IPS-11a (cell line): ENCODE measurements around the gene SPOP.
"Not testable (repeated sequence)": the region's sequence is repeated elsewhere in the genome, so short reads cannot be mapped to it uniquely, and the experiment has no call there.

Source experiments
- H3K4me3 ChIP-seq: one replicate; pipeline ENCODE4 v1.5.1; 2013; ENCODE audit warnings: low read depth, low read length, control low read depth

SPOP gene

DNA sequence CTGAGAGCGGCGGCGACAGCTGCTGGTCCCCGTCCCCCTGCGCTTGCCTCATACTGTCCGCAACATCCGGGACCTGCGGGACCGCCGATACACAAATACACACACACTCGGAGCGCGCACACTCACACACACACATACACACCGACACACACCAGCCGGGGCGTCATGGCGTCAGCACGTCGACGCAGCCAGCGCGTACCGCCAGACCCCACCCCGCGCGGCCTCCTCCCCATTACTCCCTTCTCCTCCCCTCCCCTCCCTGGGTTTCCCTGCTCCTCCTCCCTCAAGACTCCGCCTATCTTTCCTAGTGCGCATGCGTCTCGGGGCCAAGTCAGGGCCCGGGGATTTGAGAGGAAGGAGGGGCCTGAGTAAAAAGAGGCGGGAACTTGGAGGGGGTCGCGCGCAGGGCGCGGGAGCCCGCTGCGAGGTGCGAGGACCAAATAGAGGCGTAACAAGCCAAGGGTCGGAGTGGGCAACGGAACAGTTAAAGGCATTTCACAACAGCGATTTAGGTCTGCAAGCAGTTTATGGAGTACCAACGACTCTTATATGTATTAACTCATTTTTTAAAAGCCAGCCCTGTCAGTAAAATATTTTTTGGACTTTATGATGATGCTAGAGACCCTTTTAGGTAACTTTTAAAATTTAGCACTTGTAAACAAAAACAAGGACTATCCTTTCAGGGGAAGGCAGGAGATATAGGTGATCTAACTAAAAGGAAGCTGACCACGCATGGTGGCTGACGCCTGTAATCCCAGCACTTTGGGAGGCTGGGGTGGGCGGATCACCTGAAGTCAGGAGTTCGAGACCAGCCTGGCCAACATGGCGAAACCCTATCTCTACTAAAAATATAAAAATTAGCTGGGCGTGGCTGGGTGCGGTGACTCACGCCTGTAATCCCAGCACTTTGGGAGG lies at the start of gene SPOP:
TSS of gene SPOP (minus strand) at position 165 of the 915 bp plus-strand sequence. CDS start 55,287 bp downstream, outside the sequence.
- H3K4me3 ChIP-seq = peak within 1 kb of the TSS; percentile 35

DNA sequence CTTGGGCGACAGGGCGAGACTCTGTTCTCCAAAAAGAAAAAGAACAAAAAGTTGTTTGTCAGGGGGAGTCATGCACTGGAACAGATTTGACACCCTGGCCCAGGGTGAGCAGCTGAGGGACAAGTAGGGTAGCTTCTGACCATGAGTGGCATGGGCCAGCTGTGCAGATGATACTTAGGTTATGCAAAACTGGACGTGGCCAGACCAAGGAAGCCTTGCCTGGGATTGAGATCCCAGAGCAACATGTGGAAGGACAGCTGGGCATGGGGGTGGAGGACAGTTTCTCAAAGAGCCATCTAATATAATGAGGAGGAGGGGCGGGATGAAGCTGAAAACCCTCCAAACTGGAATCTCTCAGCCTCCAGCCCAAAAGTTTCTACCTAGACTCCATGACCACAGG lies 49.5 kb upstream of the SPOP start:
- no peak overlapping the region for H3K4me3 ChIP-seq

DNA sequence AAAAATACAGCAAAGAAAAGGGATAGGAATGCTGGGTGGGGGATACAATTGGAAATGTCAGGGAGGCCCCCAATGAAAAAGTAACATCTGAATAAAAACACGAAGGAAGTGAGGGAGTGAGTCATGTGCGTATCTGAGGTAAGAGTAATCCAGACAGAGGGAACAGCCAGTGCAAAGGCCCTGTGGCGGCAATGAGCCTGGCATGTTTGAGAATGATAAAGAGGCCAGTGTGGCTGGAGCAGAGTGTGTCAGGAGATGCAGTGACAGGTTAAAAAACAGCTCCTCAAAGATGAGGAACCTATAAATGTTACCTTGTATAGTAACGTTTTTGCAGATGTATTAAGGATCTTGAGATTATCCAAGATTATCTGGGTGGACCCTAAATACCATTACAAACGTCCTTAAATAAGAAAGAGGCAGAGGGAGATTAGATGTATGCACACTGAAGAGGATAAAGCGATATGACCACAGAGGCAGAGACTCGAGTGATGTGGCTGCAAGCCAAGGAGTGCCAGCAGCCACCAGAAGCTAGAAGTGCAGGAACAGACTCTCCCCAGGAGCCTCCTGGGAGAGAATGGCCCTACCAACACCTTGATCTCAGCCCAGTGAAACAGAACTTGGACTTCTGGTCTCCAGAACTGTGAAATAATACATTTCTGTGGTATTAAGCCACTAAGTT lies 47.7 kb upstream of the SPOP start:
- no peak overlapping the region for H3K4me3 ChIP-seq

DNA sequence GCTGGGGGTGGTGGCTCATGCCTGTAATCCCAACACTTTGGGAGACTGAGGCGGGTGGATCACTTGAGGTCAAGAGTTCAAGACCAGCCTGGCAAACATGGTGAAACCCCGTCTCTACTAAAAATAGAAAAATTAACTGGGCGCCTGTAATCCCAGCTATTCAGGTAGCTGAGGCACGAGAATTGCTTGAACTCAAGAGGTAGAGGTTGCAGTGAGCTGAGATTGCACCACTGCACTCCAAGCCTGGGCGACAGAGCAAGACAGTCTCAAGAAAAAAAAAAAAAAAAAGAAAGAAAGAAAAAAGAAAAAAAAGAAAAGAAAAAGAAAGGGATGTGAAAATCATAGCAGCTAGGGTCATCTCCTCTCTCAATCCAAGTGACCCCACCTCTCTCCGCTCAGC lies 46.7 kb upstream of the SPOP start:
- not testable (repeated sequence) for H3K4me3 ChIP-seq

DNA sequence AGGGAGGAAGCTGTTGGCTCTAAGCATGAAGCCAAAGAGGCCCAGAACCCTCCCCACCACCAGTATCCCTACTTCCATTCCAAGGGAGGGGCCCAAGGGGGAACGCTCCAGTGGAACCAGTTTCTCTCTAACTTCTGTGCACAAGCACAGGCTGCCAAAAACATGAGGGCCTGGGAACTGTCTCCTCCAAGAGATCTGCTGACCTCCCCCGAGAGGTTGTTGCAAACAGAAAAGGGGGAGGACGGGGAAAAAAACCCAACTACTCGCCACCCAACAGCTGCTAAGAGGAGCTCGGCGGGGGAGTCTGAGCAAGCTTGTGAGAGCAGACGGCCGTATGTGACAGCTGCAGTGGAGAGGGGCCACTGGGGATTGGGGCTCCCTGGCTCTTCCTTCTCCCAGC lies 45.5 kb upstream of the SPOP start:
- H3K4me3 ChIP-seq = no peak overlapping the region

DNA sequence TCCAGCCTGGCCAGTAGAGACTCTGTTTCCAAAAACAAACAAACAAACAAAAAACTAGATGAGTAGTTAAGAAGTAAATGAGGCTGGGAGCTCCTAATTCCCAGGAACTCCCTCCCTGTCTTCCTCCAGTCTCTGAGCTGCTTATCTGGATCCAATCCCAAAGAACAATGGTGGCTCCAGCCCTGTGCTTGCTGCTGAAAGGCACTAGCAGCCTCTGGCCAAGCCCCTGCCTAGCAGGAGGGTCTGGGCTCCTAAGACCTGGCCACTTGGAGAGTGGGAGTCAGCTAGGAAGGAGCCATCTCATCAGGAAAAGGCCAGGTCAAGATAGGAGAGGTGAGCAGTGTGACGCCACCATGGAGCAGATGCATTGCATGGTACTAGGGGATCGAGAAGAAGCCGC lies 44.2 kb upstream of the SPOP start:
- H3K4me3 ChIP-seq = no peak overlapping the region

DNA sequence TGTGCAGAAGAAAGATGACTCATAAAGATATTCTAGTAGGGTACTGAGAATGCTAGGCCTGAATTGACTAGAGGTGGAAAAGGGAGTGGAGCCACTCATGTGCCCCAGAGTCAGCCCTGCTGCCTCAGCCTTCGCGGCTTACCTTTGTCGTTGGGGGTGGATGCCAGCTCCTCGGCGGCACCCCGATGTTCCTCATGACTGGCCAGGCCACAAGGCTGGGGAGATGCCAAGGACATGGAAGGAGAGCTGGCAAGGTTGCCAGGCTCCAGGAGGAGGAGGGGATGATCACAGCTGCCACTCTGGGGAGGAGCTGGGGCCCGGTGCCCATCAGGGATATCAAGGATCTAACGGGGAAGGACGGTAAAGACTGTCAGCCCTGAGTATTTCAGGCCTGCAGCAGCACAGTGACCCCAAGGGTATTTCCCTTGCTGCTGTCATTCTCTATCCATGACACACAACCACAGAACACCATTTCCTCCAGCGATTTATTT lies 39.5 kb upstream of the SPOP start:
- H3K4me3 ChIP-seq = no peak overlapping the region

DNA sequence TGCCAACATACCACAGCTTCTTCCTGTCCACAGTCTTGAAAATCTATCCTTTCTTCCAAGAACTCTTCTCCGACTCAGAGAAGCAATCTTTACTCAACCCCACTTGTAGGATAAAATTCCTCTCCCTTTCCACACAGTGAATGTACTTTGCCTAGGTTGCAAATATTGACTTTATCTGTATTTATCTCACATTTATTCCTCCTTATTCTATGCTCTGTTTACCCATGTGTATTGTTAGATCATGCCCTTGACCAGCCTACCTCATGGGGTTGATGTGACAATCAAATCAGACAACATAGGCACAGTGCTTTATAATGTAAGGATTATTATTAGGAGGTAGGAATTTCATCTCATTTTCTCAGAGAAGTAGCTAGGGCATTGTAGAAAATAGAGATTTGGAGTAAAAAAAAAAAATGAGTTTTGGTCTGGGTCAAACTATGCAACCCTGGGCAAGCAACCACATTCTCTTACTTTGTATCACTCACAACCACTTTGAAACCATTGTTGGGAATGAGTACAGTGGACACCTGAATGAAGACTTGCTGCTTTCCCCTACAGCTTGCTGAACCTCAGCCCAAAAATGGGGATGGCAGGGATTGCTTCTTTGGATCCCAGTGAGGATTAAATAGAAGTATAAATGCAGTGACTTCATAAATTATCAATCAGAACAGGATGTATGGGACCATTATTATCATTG lies 38.9 kb upstream of the SPOP start:
- no peak overlapping the region for H3K4me3 ChIP-seq

DNA sequence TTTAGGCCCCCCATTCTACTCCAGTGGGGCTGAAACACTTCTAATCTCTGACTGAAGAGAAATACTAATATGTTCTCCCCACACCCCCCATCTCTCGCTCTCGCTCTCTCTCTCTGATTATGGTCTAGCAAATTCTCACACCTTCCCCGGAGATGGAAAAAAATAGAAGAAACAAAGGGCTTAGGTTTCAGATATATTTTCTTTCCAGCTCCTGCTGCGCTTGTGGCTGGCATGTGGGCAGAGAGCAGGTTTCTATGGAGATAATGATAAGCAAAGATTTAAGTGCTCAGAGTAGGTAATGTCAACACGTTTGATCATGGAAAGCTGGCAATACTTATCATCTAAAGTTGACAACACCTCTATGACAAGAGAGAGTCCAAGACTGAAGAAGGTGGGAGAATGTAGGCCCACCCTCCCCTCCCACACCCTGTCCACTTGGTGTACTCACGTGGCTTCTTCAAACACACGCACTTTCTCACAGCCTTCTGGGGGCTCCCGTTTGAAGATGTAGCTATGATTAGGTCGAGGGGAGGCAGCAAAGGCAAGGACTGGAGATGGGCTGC lies 37.9 kb upstream of the SPOP start:
- H3K4me3 ChIP-seq = no peak overlapping the region

DNA sequence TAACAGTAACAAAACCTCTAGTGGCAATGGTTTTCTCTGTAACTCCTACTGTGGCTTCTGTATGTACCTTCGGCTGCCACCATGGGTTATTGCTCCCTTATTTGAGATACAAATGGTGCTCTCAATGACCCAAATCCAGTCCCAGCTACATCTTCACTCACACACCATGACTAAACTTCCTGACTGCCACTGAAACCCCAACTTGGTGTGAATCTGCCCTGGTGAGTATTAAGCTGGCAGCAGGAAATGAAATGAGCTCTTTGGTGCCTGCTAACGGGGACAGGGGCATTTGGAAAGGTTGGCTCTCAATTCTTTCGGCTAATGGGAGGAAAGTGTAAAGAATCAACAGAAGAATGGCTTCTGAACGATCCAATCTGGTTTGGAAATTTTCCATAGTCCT lies 37.3 kb upstream of the SPOP start:
- H3K4me3 ChIP-seq = no peak overlapping the region

DNA sequence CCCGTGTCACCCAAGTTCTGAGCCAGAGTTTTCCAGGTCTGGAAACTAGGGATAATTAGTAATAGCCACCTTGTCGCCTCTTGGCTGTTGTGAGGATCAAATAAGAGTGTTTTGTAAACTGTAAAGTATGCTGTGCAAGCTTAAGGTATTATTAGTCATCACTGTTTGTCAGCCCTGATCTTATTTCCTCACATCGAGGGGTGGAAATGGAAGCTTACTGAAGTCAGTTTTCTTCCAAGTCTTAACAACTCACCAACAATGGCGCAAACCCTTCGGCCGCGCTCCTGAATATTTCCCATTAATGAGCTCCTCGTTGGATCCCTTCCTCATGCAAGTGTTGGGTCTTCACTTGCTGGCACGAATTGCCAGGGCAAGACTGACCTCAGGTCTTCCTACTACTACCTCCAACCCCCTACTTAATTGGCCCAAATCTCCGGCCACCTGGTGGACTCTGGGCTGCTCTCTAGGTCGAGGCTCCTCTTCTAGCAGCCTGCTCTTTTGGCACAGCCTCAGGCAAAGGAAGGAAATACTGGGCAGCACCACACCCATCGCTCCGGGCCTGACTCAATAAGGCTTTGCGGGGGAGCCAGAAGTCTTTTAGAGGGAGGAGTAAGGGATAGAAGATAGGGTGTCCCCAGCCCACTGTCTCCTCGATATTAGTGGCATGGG lies 30.8 kb upstream of the SPOP start:
- H3K4me3 ChIP-seq = no peak overlapping the region

DNA sequence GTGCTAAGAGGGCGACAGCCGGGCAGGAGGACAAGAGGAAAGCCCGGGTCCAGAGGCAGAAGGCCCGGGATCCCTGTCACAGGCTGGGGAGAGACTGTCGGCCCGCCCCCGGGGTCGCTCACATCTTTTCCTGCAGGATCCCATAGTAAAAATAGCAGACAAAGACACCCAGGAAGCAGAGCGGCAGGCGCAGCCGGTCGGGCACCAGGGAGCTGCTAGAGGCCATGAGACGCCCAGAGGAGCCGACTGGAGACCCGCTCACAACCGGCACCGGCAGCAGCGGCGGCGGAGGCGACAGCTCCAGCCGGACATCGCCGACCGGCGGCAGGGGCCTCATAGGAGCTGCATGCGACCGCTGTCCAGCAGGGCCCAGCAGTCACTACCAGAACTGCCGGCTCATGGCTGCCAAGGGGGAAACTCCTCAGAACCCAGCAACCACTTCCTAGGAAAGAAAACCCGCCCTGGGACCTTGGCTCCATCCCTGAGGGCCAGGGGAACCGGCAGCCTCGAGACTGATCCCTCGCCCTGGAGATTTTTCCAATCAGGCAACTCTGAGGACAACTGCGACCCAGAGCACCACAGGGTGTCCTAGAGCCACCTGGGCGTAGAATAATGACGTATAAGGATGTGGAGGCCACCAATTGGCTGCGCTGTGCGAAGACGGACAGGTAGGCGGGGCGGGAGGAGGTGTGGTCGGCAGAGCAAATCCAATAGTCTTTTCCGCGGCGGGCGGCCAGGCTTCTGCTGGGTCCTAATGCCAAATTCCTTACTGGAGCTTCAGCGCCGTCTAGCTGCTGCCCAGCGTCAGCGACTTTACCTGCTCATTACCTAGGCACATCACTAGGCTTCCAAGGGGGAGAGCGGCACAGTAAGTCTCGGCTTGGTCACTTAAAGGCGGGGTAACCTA lies 30.0 kb upstream of the SPOP start, which contains the start of gene SLC35B1:
TSS of gene SLC35B1 (minus strand) at position 357 of the 907 bp plus-strand sequence. CDS start at position 226, 131 bp downstream.
- peak within 1 kb of the TSS; percentile 92 for H3K4me3 ChIP-seq

DNA sequence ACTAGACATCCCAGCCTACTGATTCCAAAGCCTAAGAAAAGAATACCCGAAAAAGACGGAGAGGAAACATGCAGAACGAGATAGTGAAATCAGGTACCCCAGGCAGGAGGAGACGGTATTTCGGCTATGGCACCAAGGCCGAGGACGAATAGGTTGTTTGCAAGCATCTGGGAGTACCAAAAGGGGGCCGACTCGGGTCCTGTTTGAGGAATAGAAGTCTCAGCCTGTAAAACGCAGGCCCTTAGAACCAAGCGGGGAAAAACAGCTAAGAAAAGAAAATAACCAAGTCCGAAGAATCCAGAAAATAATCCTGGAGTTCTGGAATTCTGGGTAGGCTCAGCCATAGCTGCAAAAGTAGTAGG lies 29.3 kb upstream of the SPOP start:
- peak overlapping the region; percentile 92 for H3K4me3 ChIP-seq

DNA sequence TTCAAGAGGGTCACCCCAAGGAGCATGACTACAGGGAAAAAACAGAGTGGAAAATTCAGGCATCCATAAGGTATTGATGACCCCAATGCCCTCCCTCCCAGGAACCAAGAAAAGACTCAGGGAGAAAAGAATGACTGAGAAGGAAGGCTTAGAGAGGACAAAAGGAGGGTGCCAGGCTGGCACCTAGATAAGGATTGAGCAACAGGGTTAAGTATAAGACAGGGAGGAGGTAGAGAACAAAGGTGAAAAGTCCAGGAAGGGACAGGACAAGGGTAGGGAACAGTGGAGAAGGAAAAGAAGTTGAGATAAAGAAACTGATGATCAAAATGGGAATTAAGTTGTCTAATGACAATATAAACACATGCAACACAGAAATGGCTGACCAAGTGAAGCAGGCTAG lies 27.4 kb upstream of the SPOP start:
- H3K4me3 ChIP-seq = no peak overlapping the region

DNA sequence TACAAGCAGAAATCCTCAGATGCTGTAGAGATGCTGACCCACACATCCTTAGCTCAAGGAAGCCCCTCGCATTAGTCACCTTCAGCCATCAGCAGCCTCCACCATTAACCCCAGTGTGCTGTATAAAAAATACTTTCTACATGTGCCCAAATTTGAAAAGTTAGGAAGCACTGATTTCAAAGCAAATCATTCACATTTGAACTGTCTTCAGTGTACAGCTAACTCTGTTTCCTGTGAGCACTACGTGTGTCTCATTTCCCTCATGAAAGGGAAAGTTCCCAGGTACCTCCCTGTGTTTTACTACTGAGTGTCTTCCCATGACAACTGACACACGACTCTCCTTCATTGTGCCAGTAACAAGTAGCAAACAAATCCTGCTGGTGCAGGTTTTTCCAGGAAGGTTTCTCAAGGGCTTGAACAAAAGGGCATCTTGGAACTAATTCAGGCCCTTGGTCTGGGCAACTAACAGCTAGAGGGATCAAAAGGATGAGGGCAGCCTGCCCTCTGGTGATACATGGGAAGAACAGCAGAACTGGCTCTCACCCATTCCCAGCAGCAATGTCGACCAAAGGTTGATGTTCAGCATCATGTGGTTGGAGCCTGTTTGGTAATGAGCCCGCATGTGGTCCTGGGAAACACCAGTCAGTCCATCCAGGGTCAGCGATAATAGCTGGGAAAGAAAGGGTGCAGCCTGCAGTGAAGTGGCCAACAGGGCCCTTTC lies 25.8 kb upstream of the SPOP start:
- no peak overlapping the region for H3K4me3 ChIP-seq

DNA sequence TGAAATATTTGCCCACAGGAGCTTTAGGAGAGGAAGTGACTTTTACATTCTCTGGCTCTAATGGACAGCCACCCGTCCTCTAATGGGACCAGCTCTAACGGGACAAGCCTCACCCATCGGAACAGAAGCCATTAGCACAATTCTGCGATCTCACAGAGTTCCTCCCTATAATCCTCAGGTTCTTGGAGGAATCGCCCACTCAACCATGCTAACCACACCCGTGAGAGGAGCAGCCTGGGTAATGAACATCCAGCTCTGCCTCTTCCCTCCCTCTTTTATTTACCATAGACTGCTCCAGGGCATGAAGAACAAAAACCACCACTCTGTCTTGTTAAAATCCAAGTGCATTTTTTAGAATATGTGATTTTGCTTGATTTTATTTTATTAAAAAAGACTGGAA lies 23.1 kb upstream of the SPOP start:
- H3K4me3 ChIP-seq = no peak overlapping the region

DNA sequence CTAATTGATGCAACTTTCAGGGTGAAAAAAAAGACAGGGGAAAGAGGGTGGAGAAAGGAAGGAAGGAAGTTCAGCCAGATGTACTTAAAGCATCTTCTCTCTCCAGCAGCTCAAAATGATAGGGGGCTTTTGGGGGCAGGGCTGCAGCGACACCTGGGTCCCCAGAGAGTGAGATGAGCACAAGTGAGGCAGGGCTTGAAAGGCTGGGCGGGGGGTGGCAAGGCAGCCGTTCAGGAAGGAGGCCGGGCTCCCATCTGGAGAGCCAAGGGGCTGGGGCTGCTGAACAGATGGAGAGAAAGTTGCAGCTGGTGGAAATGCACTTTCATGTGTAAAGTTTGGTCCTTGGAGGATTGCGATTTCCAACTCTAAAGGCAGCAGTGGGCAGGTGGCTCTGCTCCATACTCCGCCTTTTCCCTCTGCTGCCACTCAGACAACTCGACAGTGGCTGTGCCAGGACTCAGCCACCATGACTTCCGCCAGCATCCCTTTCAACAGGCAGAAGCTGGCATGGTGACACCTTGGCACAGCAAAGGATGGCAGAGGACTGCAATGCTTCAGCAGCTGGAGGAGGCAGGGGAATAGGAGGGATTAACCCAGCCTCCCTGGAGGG lies 22.2 kb upstream of the SPOP start:
- no peak overlapping the region for H3K4me3 ChIP-seq

DNA sequence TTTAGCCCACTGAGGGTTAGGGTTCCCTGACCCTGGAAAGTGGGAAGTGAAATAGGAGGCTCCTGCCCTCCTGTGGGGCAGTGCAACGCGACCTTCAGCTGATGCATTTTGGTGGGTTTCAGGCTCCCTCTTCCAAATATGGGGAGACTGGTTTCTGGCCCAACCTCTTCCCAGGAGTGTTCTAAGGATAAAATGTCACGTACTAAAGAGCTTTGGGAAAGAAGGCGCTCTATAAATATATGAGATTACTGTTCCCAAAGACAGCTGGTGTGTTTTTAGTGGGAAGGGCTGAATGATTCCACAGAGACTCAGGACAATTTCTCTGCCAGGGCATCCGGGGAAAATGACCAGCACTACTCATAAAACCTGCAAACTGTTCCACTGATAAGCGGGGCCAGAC lies 20.1 kb upstream of the SPOP start:
- H3K4me3 ChIP-seq = no peak overlapping the region
